ENCODE measurements around the gene SCAMP5. TPM values are rescaled to one million over a fixed set of nuclear protein-coding genes. Genes with fewer than 3 reads are reported as not detected.

Gene SCAMP5
- total RNA-seq, 1 donor from 2014 or later, result 2.6 TPM

DNA sequence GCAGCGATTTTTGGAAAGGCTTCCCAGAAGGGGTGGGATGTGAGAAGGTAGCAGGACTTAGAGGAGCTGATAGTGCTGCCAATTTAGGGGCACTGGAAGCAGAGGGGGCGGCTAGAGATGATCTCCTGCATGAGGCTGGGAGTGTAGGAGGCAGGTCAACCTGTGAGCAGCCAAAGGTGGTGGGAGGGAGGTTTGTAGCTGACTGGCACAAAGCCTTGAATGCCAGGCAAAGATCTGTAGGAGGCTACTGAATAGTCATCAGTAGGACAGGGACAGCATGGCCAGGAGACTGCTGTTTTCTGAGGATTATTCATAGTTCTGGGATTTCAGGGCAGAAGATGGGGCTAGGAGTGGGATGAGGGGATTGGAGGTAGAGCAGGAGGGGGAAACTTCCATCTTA is 2.2 kb downstream of the SCAMP5 start:
- intact Hi-C loops (cut with DNase I), result no loop called here
- peaks cover 8% of the 10 kb centered on the region for H3K4me1 ChIP-seq
- DNase-seq, result no peak
- TF ChIP-seq, protein P1, sequence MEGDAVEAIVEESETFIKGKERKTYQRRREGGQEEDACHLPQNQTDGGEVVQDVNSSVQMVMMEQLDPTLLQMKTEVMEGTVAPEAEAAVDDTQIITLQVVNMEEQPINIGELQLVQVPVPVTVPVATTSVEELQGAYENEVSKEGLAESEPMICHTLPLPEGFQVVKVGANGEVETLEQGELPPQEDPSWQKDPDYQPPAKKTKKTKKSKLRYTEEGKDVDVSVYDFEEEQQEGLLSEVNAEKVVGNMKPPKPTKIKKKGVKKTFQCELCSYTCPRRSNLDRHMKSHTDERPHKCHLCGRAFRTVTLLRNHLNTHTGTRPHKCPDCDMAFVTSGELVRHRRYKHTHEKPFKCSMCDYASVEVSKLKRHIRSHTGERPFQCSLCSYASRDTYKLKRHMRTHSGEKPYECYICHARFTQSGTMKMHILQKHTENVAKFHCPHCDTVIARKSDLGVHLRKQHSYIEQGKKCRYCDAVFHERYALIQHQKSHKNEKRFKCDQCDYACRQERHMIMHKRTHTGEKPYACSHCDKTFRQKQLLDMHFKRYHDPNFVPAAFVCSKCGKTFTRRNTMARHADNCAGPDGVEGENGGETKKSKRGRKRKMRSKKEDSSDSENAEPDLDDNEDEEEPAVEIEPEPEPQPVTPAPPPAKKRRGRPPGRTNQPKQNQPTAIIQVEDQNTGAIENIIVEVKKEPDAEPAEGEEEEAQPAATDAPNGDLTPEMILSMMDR (IDR thresholded peaks at IDR 0.05), result no peak
- H3K27ac ChIP-seq, result no peak overlapping the region
- peaks cover 13% of the 10 kb centered on the region for H3K27me3 ChIP-seq
- no peaks in the 10 kb centered on the region for H3K9me3 ChIP-seq
- ATAC-seq, result no peak
- H3K36me3 ChIP-seq, result no peaks in the 10 kb centered on the region
- H3K4me3 ChIP-seq, result no peak overlapping the region

- H3K9me3 ChIP-seq, result no peaks in the 10 kb centered on the region
- H3K27me3 ChIP-seq, result peaks cover 13% of the 10 kb centered on the region
- intact Hi-C loops (cut with DNase I), result no loop called here
- DNase-seq, result no peak
- no peak overlapping the region for H3K4me3 ChIP-seq
- no peak overlapping the region for H3K27ac ChIP-seq
- TF ChIP-seq, protein P1 (IDR thresholded peaks at IDR 0.05), result no peak
- H3K4me1 ChIP-seq, result peaks cover under 1% of the 10 kb centered on the region
- no peaks in the 10 kb centered on the region for H3K36me3 ChIP-seq
- no peak for ATAC-seq
These were observed 5.9 kb downstream of the SCAMP5 start for GRCh38 chr15:75001310-75001709.

- intact Hi-C loops (cut with DNase I), result no loop called here
- TF ChIP-seq, protein P1 (IDR thresholded peaks at IDR 0.05), result no peak
- no peak for DNase-seq
- H3K4me1 ChIP-seq, result no peaks in the 10 kb centered on the region
- H3K4me3 ChIP-seq, result no peak overlapping the region
- H3K27me3 ChIP-seq, result peaks cover 9% of the 10 kb centered on the region
- no peaks in the 10 kb centered on the region for H3K9me3 ChIP-seq
- no peak overlapping the region for H3K27ac ChIP-seq
- no peak for ATAC-seq
- no peaks in the 10 kb centered on the region for H3K36me3 ChIP-seq
These were observed 7.0 kb downstream of the SCAMP5 start for GRCh38 chr15:75002398-75002797.

GRCh38 chr15:75007216-75007615 is 11.9 kb downstream of the SCAMP5 start:
- peaks cover 3% of the 10 kb centered on the region for H3K4me1 ChIP-seq
- ATAC-seq (no peak), DNase-seq (no peak)
- TF ChIP-seq, protein P1 (IDR thresholded peaks at IDR 0.05), result no peak
- intact Hi-C loops (cut with DNase I), result no loop called here
- no peak overlapping the region for H3K27ac ChIP-seq
- H3K9me3 ChIP-seq, result no peaks in the 10 kb centered on the region
- H3K36me3 ChIP-seq, result no peaks in the 10 kb centered on the region
- H3K27me3 ChIP-seq, result no peaks in the 10 kb centered on the region
- H3K4me3 ChIP-seq, result no peak overlapping the region

GRCh38 chr15:75008221-75008625 is 12.9 kb downstream of the SCAMP5 start:
- ATAC-seq, result no peak

More at GRCh38 chr15:75008221-75008625, 12.9 kb downstream of the SCAMP5 start:
- DNase-seq, result no peak
- Histone ChIP-seq H3K9me3 (no peaks in the 10 kb centered on the region), H3K36me3 (no peaks in the 10 kb centered on the region), H3K4me1 (peaks cover 3% of the 10 kb centered on the region), H3K4me3 (no peak overlapping the region), H3K27me3 (no peaks in the 10 kb centered on the region), H3K27ac (no peak overlapping the region)
- TF ChIP-seq, protein P1 (IDR thresholded peaks at IDR 0.05), result no peak
- intact Hi-C loops (cut with DNase I), result no loop called here
